ENCODE measurements around the gene NTRK1. TPM values are rescaled to one million over a fixed set of nuclear protein-coding genes. Genes with fewer than 3 reads are reported as not detected.

The NTRK1 gene
- total and polyA plus RNA-seq, 2 of the 13 experiments (the other 11 are each of a cell fraction or from before 2014, with no cell fraction given), result not detected

- intact Hi-C loops (cut with micrococcal nuclease; ENCODE audit: unreplicated experiment) (no loop called here), in situ Hi-C loops (cut with HindIII; ENCODE audit: extremely low pct_ligation_motif_present, low pct_unique_long_range_greater_than_20kb) (loop anchor here (5.0 to 10.0 kb wide), 2 partner anchors 33 to 231 kb away; partner anchors contain the start of gene PEAR1)
- Histone ChIP-seq H3K27ac (ENCODE audit: extremely low read length, insufficient read depth, low read length) (no peak overlapping the region), H3K9me3 (ENCODE audit: low read length) (no peaks in the 10 kb centered on the region), H3K36me3 (replicated peaks in 1 of 2; ENCODE audit: control insufficient read depth in 1 of 2, insufficient read depth in 2 of 2, low read length in 2 of 2) (no peaks in the 10 kb centered on the region), H3K79me2 (ENCODE audit: insufficient read depth, low read length) (no peaks in the 10 kb centered on the region), H3K4me1 (ENCODE audit: insufficient read depth, low read length) (0 out of 2 replicates have a peak, but pooled peaks cover 10% of the 10 kb centered on the region), H3K4me3 (replicated peaks in 1 of 3; ENCODE audit: insufficient read depth in 1 of 3, low read depth in 2 of 3, low read length in 3 of 3) (no peak overlapping the region), H2AFZ (ENCODE audit: low read length) (no peak overlapping the region), H3K9ac (ENCODE audit: insufficient read depth, low read depth, low read length) (no peak overlapping the region), H4K20me1 (ENCODE audit: insufficient read depth, low read length) (0 out of 2 replicates have a peak, but pooled peaks cover 4% of the 10 kb centered on the region), H3K4me2 (ENCODE audit: low read depth, low read length) (no peak overlapping the region), H3K27me3 (ENCODE audit: control insufficient read depth in 1 of 2, insufficient read depth in 2 of 2, low read length in 2 of 2) (peaks cover 23 to 89% of the 10 kb centered on the region in 2 experiments; a peak in 4 of 5 replicates)
- no peak for TF ChIP-seq MED8 (CRISPR knock-in tag; IDR thresholded peaks at IDR 0.05; ENCODE audit: insufficient replicate concordance)
- no peak for TF ChIP-seq ZNF317 (CRISPR knock-in tag; IDR thresholded peaks at IDR 0.05)
- no peak for TF ChIP-seq ZFP91 (CRISPR knock-in tag; IDR thresholded peaks at IDR 0.05; ENCODE audit: borderline replicate concordance)
- TF ChIP-seq HDAC1 (CRISPR knock-in tag; IDR thresholded peaks at IDR 0.05), result no peak
- no peak for TF ChIP-seq ZNF138 (CRISPR knock-in tag; IDR thresholded peaks at IDR 0.05; ENCODE audit: low read depth)
- no peak for DNase-seq (ENCODE audit: low spot score)
- FAIRE-seq, result no peak
- ChIA-PET CTCF (ENCODE audit: low intra/inter-chr PET ratio, low total read pairs) (no interaction called here), POLR2A (no interaction called here)
- WGBS (ENCODE audit: low lambda C conversion rate), result 8% methylated on average over 5 of the region's 5 CpGs
- BruUV-seq (replicated peaks), result no TSS peak
- ATAC-seq, result no peak
Measured at GRCh38 chr1:156925154-156926010, 64.7 kb downstream of the NTRK1 start.

Measured in HepG2 (cell line).